KOPT-K1 (cell line): ENCODE data around the gene EMILIN3.

Experiments
- H3K27ac ChIP-seq: fragments of 200-600 bp; sonication (generic); 2 replicates; pipeline ENCODE4 v1.5.1; 2016; ENCODE audit warnings: antibody characterized with exemption, mild to moderate bottlenecking, low read depth, low read length; ENCODE audit not compliant: poor library complexity, severe bottlenecking
- H3K36me3 ChIP-seq: fragments of 200-600 bp; sonication (generic); 2 replicates; pipeline ENCODE4 v1.5.1; 2017; ENCODE audit warnings: antibody characterized with exemption, mild to moderate bottlenecking, low read length, moderate library complexity; ENCODE audit not compliant: insufficient read depth
- H3K9me3 ChIP-seq: fragments of 200-600 bp; sonication (generic); 2 replicates; pipeline ENCODE4 v1.5.1; 2017; ENCODE audit warnings: antibody characterized with exemption, low read length, mild to moderate bottlenecking; ENCODE audit not compliant: insufficient read depth, poor library complexity, severe bottlenecking

EMILIN3 gene

GRCh38 chr20:41361757-41362747 is 4.6 kb downstream of the EMILIN3 start:
- Histone ChIP-seq H3K9me3 (no peaks in the 10 kb centered on the region), H3K27ac (no peak overlapping the region), H3K36me3 (no peaks in the 10 kb centered on the region)

- H3K27ac ChIP-seq, result no peak overlapping the region
- H3K9me3 ChIP-seq, result no peaks in the 10 kb centered on the region
- no peaks in the 10 kb centered on the region for H3K36me3 ChIP-seq
Measured at GRCh38 chr20:41360831-41361756, 5.5 kb downstream of the EMILIN3 start.

GRCh38 chr20:41359541-41360011 is 7.0 kb downstream of the EMILIN3 start:
- Histone ChIP-seq H3K9me3 (no peaks in the 10 kb centered on the region), H3K27ac (no peak overlapping the region), H3K36me3 (no peaks in the 10 kb centered on the region)

- H3K27ac ChIP-seq, result no peak overlapping the region
- H3K36me3 ChIP-seq, result no peaks in the 10 kb centered on the region
- H3K9me3 ChIP-seq, result no peaks in the 10 kb centered on the region
Measured at GRCh38 chr20:41358717-41359116, 7.9 kb downstream of the EMILIN3 start.

GRCh38 chr20:41358230-41358629 is 8.4 kb downstream of the EMILIN3 start:
- Histone ChIP-seq H3K36me3 (no peaks in the 10 kb centered on the region), H3K27ac (no peak overlapping the region), H3K9me3 (no peaks in the 10 kb centered on the region)

GRCh38 chr20:41357424-41358163 is 9.0 kb downstream of the EMILIN3 start:
- H3K9me3 ChIP-seq, result no peaks in the 10 kb centered on the region
- H3K36me3 ChIP-seq, result no peaks in the 10 kb centered on the region
- no peak overlapping the region for H3K27ac ChIP-seq

GRCh38 chr20:41356951-41357350 is 9.7 kb downstream of the EMILIN3 start:
- H3K36me3 ChIP-seq, result no peaks in the 10 kb centered on the region
- H3K27ac ChIP-seq, result no peak overlapping the region
- no peaks in the 10 kb centered on the region for H3K9me3 ChIP-seq

GRCh38 chr20:41355598-41356203 is 10.9 kb downstream of the EMILIN3 start:
- Histone ChIP-seq H3K9me3 (no peaks in the 10 kb centered on the region), H3K27ac (no peak overlapping the region), H3K36me3 (no peaks in the 10 kb centered on the region)

GRCh38 chr20:41355192-41355591 is 11.4 kb downstream of the EMILIN3 start:
- Histone ChIP-seq H3K9me3 (no peaks in the 10 kb centered on the region), H3K36me3 (no peaks in the 10 kb centered on the region), H3K27ac (no peak overlapping the region)

GRCh38 chr20:41353530-41353929 is 13.1 kb downstream of the EMILIN3 start:
- Histone ChIP-seq H3K27ac (no peak overlapping the region), H3K9me3 (no peaks in the 10 kb centered on the region), H3K36me3 (no peaks in the 10 kb centered on the region)

- H3K36me3 ChIP-seq, result no peaks in the 10 kb centered on the region
- H3K27ac ChIP-seq, result no peak overlapping the region
- H3K9me3 ChIP-seq, result no peaks in the 10 kb centered on the region
Measured at GRCh38 chr20:41352666-41353065, 14.0 kb downstream of the EMILIN3 start.

- no peaks in the 10 kb centered on the region for H3K9me3 ChIP-seq
- no peaks in the 10 kb centered on the region for H3K36me3 ChIP-seq
- H3K27ac ChIP-seq, result no peak overlapping the region
Measured at GRCh38 chr20:41352106-41352505, 14.5 kb downstream of the EMILIN3 start.

GRCh38 chr20:41350408-41350962 is 16.1 kb downstream of the EMILIN3 start:
- Histone ChIP-seq H3K27ac (no peak overlapping the region), H3K36me3 (no peaks in the 10 kb centered on the region), H3K9me3 (no peaks in the 10 kb centered on the region)

- Histone ChIP-seq H3K27ac (no peak overlapping the region), H3K36me3 (no peaks in the 10 kb centered on the region), H3K9me3 (no peaks in the 10 kb centered on the region)
Measured at GRCh38 chr20:41349943-41350342, 16.7 kb downstream of the EMILIN3 start.
